ENCODE results near the gene PHKA2.

GRCh38 chrX:18898492-18898891, 85.4 kb downstream of the PHKA2 start:
- TF ChIP-seq HMGXB4 (CRISPR knock-in tag; IDR thresholded peaks at IDR 0.05; ENCODE audit: borderline replicate concordance): no peak
- no peak for TF ChIP-seq KDM1A (IDR thresholded peaks at IDR 0.05; ENCODE audit: low read depth)
- no peak for TF ChIP-seq CTCF (IDR thresholded peaks at IDR 0.05)
- no peak for TF ChIP-seq ZFP36 (IDR thresholded peaks at IDR 0.05; ENCODE audit: borderline replicate concordance, partially characterized antibody)
- no peak for TF ChIP-seq MAZ (IDR thresholded peaks at IDR 0.05; ENCODE audit: borderline replicate concordance, low read depth, low read length)

Measured in A549 (cell line).